Ishikawa (cell line): Measurements from ENCODE around the gene ST6GALNAC4.

Experiments
- CEBPB ChIP-seq: IDR thresholded peaks from 2 replicates; pipeline ENCODE4 v1.6.1; 2012
- CREB1 ChIP-seq: IDR thresholded peaks from 2 replicates; pipeline ENCODE4 v1.6.1; 2012; ENCODE audit warnings: low read depth
- EGR1 ChIP-seq: IDR thresholded peaks from 2 replicates; pipeline ENCODE4 v1.6.1; 2012
- EP300 ChIP-seq: IDR thresholded peaks from 2 replicates; pipeline ENCODE4 v1.6.1; 2012; ENCODE audit warnings: borderline replicate concordance
- FOXM1 ChIP-seq: IDR thresholded peaks from 2 replicates; pipeline ENCODE4 v1.6.1; 2012; ENCODE audit warnings: low read depth, borderline replicate concordance
- NFIC ChIP-seq: IDR thresholded peaks from 2 replicates; pipeline ENCODE4 v1.6.1; 2012
- RAD21 ChIP-seq: IDR thresholded peaks from 2 replicates; pipeline ENCODE4 v1.6.1; 2012; ENCODE audit warnings: low read depth
- TAF1 ChIP-seq: IDR thresholded peaks from 2 replicates; pipeline ENCODE4 v1.6.1; 2012; ENCODE audit warnings: low read depth, mild to moderate bottlenecking
- TCF12 ChIP-seq: IDR thresholded peaks from 2 replicates; pipeline ENCODE4 v1.6.1; 2012; ENCODE audit warnings: low read depth
- TEAD4 ChIP-seq: IDR thresholded peaks from 2 replicates; pipeline ENCODE4 v1.6.1; 2012
- YY1 ChIP-seq: IDR thresholded peaks from 2 replicates; pipeline ENCODE4 v1.6.1; 2012; ENCODE audit warnings: low read depth
- ZBTB7A ChIP-seq: IDR thresholded peaks from 2 replicates; pipeline ENCODE4 v1.6.1; 2012; ENCODE audit warnings: low read depth
- TF ChIP-seq, protein P1 (sequence below): IDR thresholded peaks from 2 replicates; pipeline ENCODE4 v1.6.1; 2012; ENCODE audit warnings: low read depth, mild to moderate bottlenecking
- TF ChIP-seq, protein P2 (sequence below): IDR thresholded peaks from 2 replicates; pipeline ENCODE4 v1.6.1; 2012
- TF ChIP-seq, protein P3 (sequence below): IDR thresholded peaks from 2 replicates; pipeline ENCODE4 v1.6.1; 2012

Gene ST6GALNAC4

DNA sequence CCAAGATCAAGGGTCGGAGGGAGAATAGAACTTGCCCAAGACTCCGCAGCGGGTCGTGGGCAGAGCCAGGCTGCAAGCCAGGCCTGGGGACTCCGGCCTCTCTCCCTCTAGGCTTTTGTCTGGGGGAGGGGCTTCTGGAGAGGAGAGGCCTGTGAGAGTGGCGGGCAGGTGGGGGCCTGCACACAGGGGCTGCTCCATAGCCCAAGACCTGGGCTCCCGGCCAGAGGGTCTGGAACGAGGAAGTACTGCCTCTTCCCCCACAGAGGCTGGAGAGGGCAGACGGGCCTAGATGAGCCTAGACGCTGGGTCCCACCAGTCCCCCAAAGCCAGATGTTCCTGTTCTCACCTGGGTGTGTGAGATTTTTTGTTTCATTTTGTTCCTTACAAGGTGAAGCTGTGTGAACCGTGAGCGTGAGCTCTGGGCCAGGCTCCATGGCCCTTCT is 12.3 kb downstream of the ST6GALNAC4 start:
- TF ChIP-seq, protein P1, sequence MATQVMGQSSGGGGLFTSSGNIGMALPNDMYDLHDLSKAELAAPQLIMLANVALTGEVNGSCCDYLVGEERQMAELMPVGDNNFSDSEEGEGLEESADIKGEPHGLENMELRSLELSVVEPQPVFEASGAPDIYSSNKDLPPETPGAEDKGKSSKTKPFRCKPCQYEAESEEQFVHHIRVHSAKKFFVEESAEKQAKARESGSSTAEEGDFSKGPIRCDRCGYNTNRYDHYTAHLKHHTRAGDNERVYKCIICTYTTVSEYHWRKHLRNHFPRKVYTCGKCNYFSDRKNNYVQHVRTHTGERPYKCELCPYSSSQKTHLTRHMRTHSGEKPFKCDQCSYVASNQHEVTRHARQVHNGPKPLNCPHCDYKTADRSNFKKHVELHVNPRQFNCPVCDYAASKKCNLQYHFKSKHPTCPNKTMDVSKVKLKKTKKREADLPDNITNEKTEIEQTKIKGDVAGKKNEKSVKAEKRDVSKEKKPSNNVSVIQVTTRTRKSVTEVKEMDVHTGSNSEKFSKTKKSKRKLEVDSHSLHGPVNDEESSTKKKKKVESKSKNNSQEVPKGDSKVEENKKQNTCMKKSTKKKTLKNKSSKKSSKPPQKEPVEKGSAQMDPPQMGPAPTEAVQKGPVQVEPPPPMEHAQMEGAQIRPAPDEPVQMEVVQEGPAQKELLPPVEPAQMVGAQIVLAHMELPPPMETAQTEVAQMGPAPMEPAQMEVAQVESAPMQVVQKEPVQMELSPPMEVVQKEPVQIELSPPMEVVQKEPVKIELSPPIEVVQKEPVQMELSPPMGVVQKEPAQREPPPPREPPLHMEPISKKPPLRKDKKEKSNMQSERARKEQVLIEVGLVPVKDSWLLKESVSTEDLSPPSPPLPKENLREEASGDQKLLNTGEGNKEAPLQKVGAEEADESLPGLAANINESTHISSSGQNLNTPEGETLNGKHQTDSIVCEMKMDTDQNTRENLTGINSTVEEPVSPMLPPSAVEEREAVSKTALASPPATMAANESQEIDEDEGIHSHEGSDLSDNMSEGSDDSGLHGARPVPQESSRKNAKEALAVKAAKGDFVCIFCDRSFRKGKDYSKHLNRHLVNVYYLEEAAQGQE: no peak
- TF ChIP-seq, protein P2, sequence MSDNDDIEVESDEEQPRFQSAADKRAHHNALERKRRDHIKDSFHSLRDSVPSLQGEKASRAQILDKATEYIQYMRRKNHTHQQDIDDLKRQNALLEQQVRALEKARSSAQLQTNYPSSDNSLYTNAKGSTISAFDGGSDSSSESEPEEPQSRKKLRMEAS: no peak
- no peak for TF ChIP-seq TEAD4
- no peak for TF ChIP-seq RAD21
- TF ChIP-seq YY1: no peak
- no peak for TF ChIP-seq TAF1
- TF ChIP-seq NFIC: no peak
- TF ChIP-seq, protein P3, sequence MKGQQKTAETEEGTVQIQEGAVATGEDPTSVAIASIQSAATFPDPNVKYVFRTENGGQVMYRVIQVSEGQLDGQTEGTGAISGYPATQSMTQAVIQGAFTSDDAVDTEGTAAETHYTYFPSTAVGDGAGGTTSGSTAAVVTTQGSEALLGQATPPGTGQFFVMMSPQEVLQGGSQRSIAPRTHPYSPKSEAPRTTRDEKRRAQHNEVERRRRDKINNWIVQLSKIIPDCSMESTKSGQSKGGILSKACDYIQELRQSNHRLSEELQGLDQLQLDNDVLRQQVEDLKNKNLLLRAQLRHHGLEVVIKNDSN: no peak
- TF ChIP-seq CREB1: no peak
- no peak for TF ChIP-seq EP300
- TF ChIP-seq TCF12: no peak
- no peak for TF ChIP-seq FOXM1
- TF ChIP-seq CEBPB: no peak
- TF ChIP-seq EGR1: no peak

DNA sequence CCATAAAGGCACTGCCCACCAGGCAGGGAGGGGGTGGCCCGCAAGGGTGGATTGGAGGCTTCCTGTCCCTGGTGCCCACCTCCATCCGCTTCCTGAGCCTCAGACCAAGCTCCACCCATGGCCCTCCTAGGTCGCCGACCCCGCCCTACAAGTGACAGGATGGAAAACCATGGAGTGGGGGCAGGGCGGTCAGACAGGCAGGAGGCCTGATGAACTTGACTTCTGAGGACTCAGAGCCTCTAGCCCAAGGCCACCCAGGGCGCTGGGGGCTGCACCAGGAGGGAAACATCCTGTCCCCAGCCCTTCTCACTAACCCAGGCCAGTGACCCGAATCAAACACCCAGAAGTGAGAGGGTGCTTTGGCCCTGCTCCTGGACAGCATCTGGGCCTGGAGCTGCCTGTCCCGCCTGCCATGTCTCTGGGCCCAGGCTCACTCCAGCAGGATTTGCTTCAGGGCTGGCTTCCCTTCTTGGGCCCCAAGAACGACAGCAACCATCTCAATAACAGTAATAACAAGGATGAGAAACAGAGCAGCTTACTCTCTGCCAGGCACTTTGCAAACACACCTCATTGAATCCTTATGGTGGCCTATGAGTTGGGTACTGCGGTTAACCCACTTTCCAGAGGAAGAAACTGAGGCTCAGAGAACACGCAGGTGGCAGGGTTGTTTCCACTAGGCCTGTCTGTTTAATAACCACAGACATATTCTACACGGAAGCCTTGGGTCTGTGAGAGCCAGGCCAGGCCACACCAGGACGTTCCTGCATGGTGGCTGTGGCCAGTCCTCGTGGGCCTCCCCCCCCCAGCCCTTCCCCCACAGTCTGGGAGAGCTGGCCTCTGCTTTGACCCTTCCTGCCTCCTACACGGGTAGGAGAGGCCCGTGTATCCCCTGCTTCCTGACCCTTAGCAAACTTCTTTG is 13.0 kb downstream of the ST6GALNAC4 start:
- no peak for TF ChIP-seq TEAD4
- no peak for TF ChIP-seq CREB1
- no peak for TF ChIP-seq CEBPB
- TF ChIP-seq RAD21: no peak

DNA sequence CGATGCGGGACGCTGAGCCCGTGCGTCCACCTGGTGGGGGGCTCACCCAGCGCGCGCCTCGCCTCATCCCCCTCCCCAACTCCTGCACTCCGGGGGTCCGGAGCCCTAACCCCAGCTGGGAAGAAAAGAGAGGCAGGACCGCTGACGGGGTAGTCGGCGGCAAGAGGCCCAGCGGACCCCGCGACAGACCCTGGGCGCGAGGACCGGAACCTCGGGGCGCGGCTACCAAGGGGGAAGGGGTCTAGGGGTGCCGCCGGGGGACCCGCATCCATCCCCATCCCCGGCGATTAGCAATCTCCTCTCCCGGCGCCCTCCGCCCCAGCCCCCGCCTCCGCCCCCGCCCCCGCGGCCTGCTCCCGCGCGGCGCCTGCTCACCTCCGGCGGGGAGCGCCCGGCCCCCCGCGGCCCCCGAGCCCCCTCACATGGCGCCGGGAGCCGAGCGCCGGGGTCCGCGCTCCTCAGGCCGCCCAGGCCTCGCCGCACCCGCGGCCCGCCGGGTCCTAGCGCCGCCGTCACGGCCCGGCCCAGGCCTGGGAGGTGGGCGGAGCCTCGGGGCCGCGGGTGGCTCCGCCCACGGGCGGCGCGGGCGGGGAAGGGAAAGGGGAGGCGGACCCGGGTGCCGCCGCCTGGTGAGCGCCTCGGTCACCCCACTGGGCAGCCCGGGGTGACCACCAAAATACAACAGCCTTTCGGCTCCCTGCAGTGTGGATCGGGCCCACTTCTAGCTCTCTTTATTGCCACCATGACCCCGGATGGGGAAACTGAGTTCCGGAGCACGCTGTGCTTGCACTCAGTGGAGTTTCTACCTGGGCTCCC is 17.5 kb downstream of the ST6GALNAC4 start, which contains the start of gene ST6GALNAC6:
TSS of gene ST6GALNAC6 (minus strand) at position 476 of the 816 bp plus-strand sequence. CDS start 1,622 bp downstream, outside the sequence.
- TF ChIP-seq TAF1 (0 out of 2 replicates have a peak, but pooled peaks have one; percentile 31), EGR1 (peak; percentile 42; the same call in 1 of the 2 replicates), TEAD4 (no peak), ZBTB7A (peak; percentile 88)

DNA sequence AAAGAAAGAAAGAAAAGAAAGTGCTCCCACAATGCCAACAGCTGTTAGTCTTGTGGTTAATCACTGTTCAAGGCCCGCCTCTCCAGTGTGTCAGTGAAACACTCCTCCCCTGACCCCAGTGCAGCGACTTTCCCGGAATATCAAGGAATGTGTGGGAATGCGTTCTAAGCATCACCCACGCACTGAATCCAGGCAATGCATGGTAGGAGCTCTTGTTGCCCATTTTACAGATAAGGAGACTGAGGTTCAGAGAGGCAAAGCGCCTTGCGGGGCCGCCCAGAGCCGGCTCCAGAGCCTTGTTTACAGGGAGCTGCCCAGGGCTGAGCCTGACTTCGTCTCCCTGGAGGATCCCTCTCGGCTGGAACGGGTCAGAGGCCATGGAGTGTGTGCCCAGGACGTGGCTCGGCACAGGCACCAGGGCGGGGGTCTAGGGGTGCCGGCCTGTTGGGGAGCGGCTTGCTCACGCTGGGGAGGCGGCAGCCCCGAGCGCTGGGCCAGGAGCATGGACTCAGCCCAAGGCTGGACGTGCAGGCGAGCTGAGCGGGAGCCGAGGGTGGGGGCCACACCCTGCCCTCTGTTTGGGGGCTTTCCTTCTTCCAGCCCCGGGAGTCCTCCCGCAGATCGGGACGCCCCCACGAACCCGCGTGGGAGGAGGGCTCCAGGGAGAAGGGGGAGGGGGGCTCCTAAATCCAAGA is 18.3 kb downstream of the ST6GALNAC4 start:
- TF ChIP-seq ZBTB7A (no peak), RAD21 (no peak), NFIC (no peak), TAF1 (no peak), EP300 (no peak), EGR1 (no peak), CREB1 (no peak), TCF12 (no peak), FOXM1 (no peak), YY1 (no peak), CEBPB (no peak), TEAD4 (no peak)
- TF ChIP-seq, protein P2: no peak; the same call in 1 of the 2 replicates
- TF ChIP-seq, protein P1: no peak
- TF ChIP-seq, protein P3: no peak
